IMR-90 (cell line): ENCODE data around the gene KCNN3. TPM values are rescaled to one million over a fixed set of nuclear protein-coding genes. Genes with fewer than 3 reads are reported as not detected.

ENCODE experiments used
- ATAC-seq: fragments of 200-7000 bp; cut with Tn5 transposase; 2 replicates; pipeline ENCODE4 v1.9.1; 2020; ENCODE audit warnings: low read depth, mild to moderate bottlenecking, moderate library complexity
- BruUV-seq: library from RNA; stranded (reverse); fragments of 400-500 nt; replicated peaks from 2 replicates; lab custom pipeline; 2021; lab: Mats Ljungman, UMichigan
- CTCF ChIA-PET: fragments of 300-600 bp; formaldehyde crosslinking; extraction: SDS; loops from one replicate; lab custom pipeline; 2021; ENCODE audit warnings: antibody characterized with exemption; lab: Yijun Ruan, JAX
- POLR2A ChIA-PET: fragments of 300-600 bp; sonication (Branson Sonifier 250); formaldehyde crosslinking; loops from one replicate; lab custom pipeline; 2022; ENCODE audit warnings: antibody characterized with exemption; ENCODE audit not compliant: unreplicated experiment; lab: Charles Lee
- DNase-seq: peaks from one replicate; pipeline ENCODE4 v3.0.0; 2013
- H2AFZ ChIP-seq: replicated peaks from 2 replicates; pipeline ENCODE3; 2013; ENCODE audit warnings: low read length, mild to moderate bottlenecking; ENCODE audit not compliant: poor library complexity
- H2AK5ac ChIP-seq: 2 replicates; pipeline ENCODE4 v1.6.1; 2013; ENCODE audit warnings: low read depth, low read length, inconsistent platforms
- H2AK9ac ChIP-seq: replicated peaks from 2 replicates; pipeline ENCODE3; 2013; ENCODE audit warnings: mild to moderate bottlenecking, low read depth, low read length, moderate library complexity; ENCODE audit not compliant: poor library complexity
- H2BK120ac ChIP-seq: 2 replicates; pipeline ENCODE4 v1.6.1; 2013; ENCODE audit warnings: low read depth, low read length, inconsistent platforms
- H2BK15ac ChIP-seq: 3 replicates; pipeline ENCODE4 v1.6.1; 2013; ENCODE audit warnings: low read depth, low read length, inconsistent platforms
- H2BK20ac ChIP-seq: 2 replicates; pipeline ENCODE4 v1.6.1; 2013; ENCODE audit warnings: low read depth, mild to moderate bottlenecking, inconsistent platforms, low read length, moderate library complexity
- H2BK5ac ChIP-seq: 2 replicates; pipeline ENCODE4 v1.6.1; 2013; ENCODE audit warnings: mild to moderate bottlenecking, low read depth, low read length, inconsistent platforms; ENCODE audit not compliant: poor library complexity, severe bottlenecking
- H3K14ac ChIP-seq: replicated peaks from 2 replicates; pipeline ENCODE4 v1.6.1; 2013; ENCODE audit warnings: low read depth, low read length, inconsistent platforms
- H3K18ac ChIP-seq: 2 replicates; pipeline ENCODE4 v1.6.1; 2013; ENCODE audit warnings: low read depth, low read length, control low read depth
- H3K23ac ChIP-seq: 2 replicates; pipeline ENCODE4 v1.6.1; 2013; ENCODE audit warnings: low read depth, low read length, inconsistent platforms
- H3K27ac ChIP-seq: 2 replicates; pipeline ENCODE4 v1.5.1; 2013; ENCODE audit warnings: mild to moderate bottlenecking, control low read depth, low read length; ENCODE audit not compliant: insufficient read depth
- H3K27me3 ChIP-seq: 2 replicates; pipeline ENCODE4 v1.6.1; 2013; ENCODE audit warnings: low read length; ENCODE audit not compliant: control insufficient read depth, insufficient read depth
- H3K36me3 ChIP-seq: 2 replicates; pipeline ENCODE4 v1.6.1; 2013; ENCODE audit warnings: low read length, mixed read lengths; ENCODE audit not compliant: control insufficient read depth, insufficient read depth
- H3K4ac ChIP-seq: 2 replicates; pipeline ENCODE4 v1.6.1; 2013; ENCODE audit warnings: low read depth, low read length, inconsistent platforms
- H3K4me1 ChIP-seq: 2 replicates; pipeline ENCODE4 v1.6.1; 2013; ENCODE audit warnings: low read length, mixed read lengths; ENCODE audit not compliant: control insufficient read depth, insufficient read depth
- H3K4me2 ChIP-seq: 2 replicates; pipeline ENCODE4 v1.6.1; 2013; ENCODE audit warnings: low read depth, mild to moderate bottlenecking, control low read depth, low read length, moderate library complexity
- H3K4me3 ChIP-seq: 2 replicates; pipeline ENCODE4 v1.5.1; 2013; ENCODE audit warnings: low read depth, mild to moderate bottlenecking, control low read depth, low read length, moderate library complexity; ENCODE audit not compliant: insufficient read depth
- H3K56ac ChIP-seq: 2 replicates; pipeline ENCODE4 v1.6.1; 2013; ENCODE audit warnings: low read length, inconsistent platforms; ENCODE audit not compliant: insufficient read depth; ENCODE audit errors: extremely low read depth
- H3K79me1 ChIP-seq, 2 experiments: 2 replicates each; pipeline ENCODE4 v1.6.1; 2013; ENCODE audit warnings: low read length in 2 of 2, inconsistent platforms in 1 of 2, low read depth in 1 of 2
- H3K9ac ChIP-seq: 2 replicates; pipeline ENCODE4 v1.6.1; 2013; ENCODE audit warnings: low read depth, low read length, control low read depth
- H3K9me1 ChIP-seq: 2 replicates; pipeline ENCODE4 v1.6.1; 2013; ENCODE audit warnings: low read length, inconsistent platforms; ENCODE audit not compliant: insufficient read depth
- H3K9me3 ChIP-seq: 2 replicates; pipeline ENCODE4 v1.6.1; 2013; ENCODE audit warnings: low read length; ENCODE audit not compliant: control insufficient read depth, insufficient read depth
- H4K20me1 ChIP-seq: 2 replicates; pipeline ENCODE4 v1.6.1; 2013; ENCODE audit warnings: low read length, inconsistent platforms; ENCODE audit not compliant: insufficient read depth
- H4K5ac ChIP-seq: 2 replicates; pipeline ENCODE4 v1.6.1; 2013; ENCODE audit warnings: mild to moderate bottlenecking, low read depth, low read length, control low read depth
- H4K8ac ChIP-seq, 2 experiments: 2 replicates each; pipeline ENCODE4 v1.6.1; 2013; ENCODE audit warnings: low read depth in 2 of 2, low read length in 2 of 2, control low read depth in 1 of 2, inconsistent platforms in 1 of 2
- H4K91ac ChIP-seq: 2 replicates; pipeline ENCODE4 v1.6.1; 2013; ENCODE audit warnings: low read depth, low read length, inconsistent platforms; ENCODE audit not compliant: insufficient read depth
- CHD1 ChIP-seq: IDR thresholded peaks from 2 replicates; pipeline ENCODE4 v1.6.1; 2012; ENCODE audit warnings: low read depth, low read length, improper control_type of control experiment
- MAZ ChIP-seq: IDR thresholded peaks from 2 replicates; pipeline ENCODE4 v1.6.1; 2012; ENCODE audit warnings: low read depth, mild to moderate bottlenecking, low read length, improper control_type of control experiment, moderate library complexity, borderline replicate concordance
- NFE2L2 ChIP-seq: fragments of 150-350 bp; IDR thresholded peaks from 2 replicates; pipeline ENCODE4 v1.6.1; 2016; ENCODE audit warnings: low read depth, mild to moderate bottlenecking, low read length
- RCOR1 ChIP-seq: IDR thresholded peaks from 2 replicates; pipeline ENCODE4 v1.6.1; 2012; ENCODE audit warnings: mild to moderate bottlenecking, low read length, improper control_type of control experiment; ENCODE audit not compliant: insufficient replicate concordance
- SMC3 ChIP-seq: fragments of 150-350 bp; IDR thresholded peaks from 2 replicates; pipeline ENCODE4 v1.6.1; 2016; ENCODE audit warnings: low read depth, mild to moderate bottlenecking, antibody characterized with exemption, low read length, moderate library complexity
- USF2 ChIP-seq: fragments of 150-350 bp; IDR thresholded peaks from 2 replicates; pipeline ENCODE4 v1.6.1; 2017; ENCODE audit warnings: mild to moderate bottlenecking, antibody characterized with exemption, low read length, low read depth
- WGBS, 2 experiments: methylation state at CpG; one replicate each; pipeline versions ENCODE4 v1.1.5 to v1.1.7; 2013; ENCODE audit warnings: missing lambda C conversion rate in 2 of 2; ENCODE audit not compliant: insufficient read length in 1 of 2; ENCODE audit errors: extremely low coverage in 2 of 2; 5-methylcytosine and 5-hydroxymethylcytosine counted together
- dilution Hi-C: fragments of 300-500 bp; cut with HindIII; formaldehyde crosslinking; loops from one replicate; pipeline ENCODE4 v1.14.3; 2018; ENCODE audit warnings: low sequenced_read_pairs; ENCODE audit not compliant: unreplicated experiment
- in situ Hi-C: fragments of 300-500 bp; cut with MboI; formaldehyde crosslinking; loops from 3 replicates; pipeline ENCODE4 v1.14.3; 2019; ENCODE audit warnings: low sequenced_read_pairs, inconsistent platforms, mixed read lengths
- intact Hi-C: fragments of 100-400 bp; cut with micrococcal nuclease; formaldehyde crosslinking; loops from 2 replicates; pipeline ENCODE4 v1.10.0; 2022
- polyA plus RNA-seq, 3 experiments: library from polyadenylated mRNA; depleted of rRNA; stranded (reverse); fragments of >200 nt; gene quantifications; 2 replicates each; pipeline ENCODE4 v1.2.3, GENCODE V29; 2012; ENCODE audit warnings: low replicate concordance in 1 of 3
- total RNA-seq: library from RNA; depleted of rRNA; stranded (reverse); fragments of >200 nt; gene quantifications from 2 replicates; pipeline ENCODE4 v1.2.3, GENCODE V29; 2012

The KCNN3 gene
- total and polyA plus RNA-seq, 2 of the 4 experiments (the other 2 are of a cell fraction), result 0.02 TPM; not detected in 1

- POLR2A ChIA-PET, result no interaction called here
- DNase-seq (no peak), ATAC-seq (no peak)
- Histone ChIP-seq H3K27me3 (peaks cover 31% of the 10 kb centered on the region), H2BK15ac (no peak overlapping the region), H2AFZ (no peak overlapping the region), H3K4me2 (no peak overlapping the region), H3K9me1 (no peaks in the 10 kb centered on the region), H3K27ac (no peak overlapping the region), H3K36me3 (no peaks in the 10 kb centered on the region), H3K56ac (no peak overlapping the region), H3K4me1 (no peaks in the 10 kb centered on the region), H2AK5ac (no peak overlapping the region), H3K4me3 (no peak overlapping the region), H2BK5ac (no peak overlapping the region), H3K9me3 (peaks cover 18% of the 10 kb centered on the region), H2AK9ac (no peak overlapping the region), H3K79me1 (no peaks in the 10 kb centered on the region), H4K8ac (no peak overlapping the region), H4K91ac (no peak overlapping the region), H3K4ac (no peak overlapping the region), H3K9ac (no peak overlapping the region), H4K20me1 (no peaks in the 10 kb centered on the region), H3K23ac (no peak overlapping the region), H3K18ac (no peak overlapping the region), H3K14ac (no peak overlapping the region), H4K5ac (no peak overlapping the region), H2BK120ac (no peak overlapping the region), H2BK20ac (no peak overlapping the region)
- dilution Hi-C loops (no loop called here), intact Hi-C loops (no loop called here), in situ Hi-C loops (no loop called here)
- no peak for TF ChIP-seq CHD1
- no peak for TF ChIP-seq USF2
- TF ChIP-seq SMC3, result no peak
- no peak for TF ChIP-seq MAZ
- no peak for TF ChIP-seq RCOR1
- no peak for TF ChIP-seq NFE2L2
- BruUV-seq, result no TSS peak
- CTCF ChIA-PET, result no interaction called here
- 51% methylated on average over 3 of the region's 8 CpGs; no CpG with 5 or more reads in 1 of the 2 experiments for WGBS, 2 experiments
These were observed 41.8 kb upstream of the KCNN3 start for GRCh38 chr1:154911691-154912550.
